Testis (tissue), 2 donors: ENCODE data around the gene ZNF273.

Experiments used
- CTCF ChIP-seq, 3 experiments: fragments of 450-650 bp in 2 of 3; fragments of 200-600 bp in 1 of 3; sonication (generic) in 1 of 3; IDR thresholded peaks; one replicate each; pipeline ENCODE4 v1.5.1; 2016 to 2019; ENCODE audit warnings: antibody characterized with exemption in 3 of 3, mild to moderate bottlenecking in 2 of 3, moderate library complexity in 1 of 3
- POLR2A ChIP-seq: fragments of 450-650 bp; IDR thresholded peaks from one replicate; pipeline ENCODE4 v1.6.1; 2017; ENCODE audit warnings: antibody characterized with exemption, mild to moderate bottlenecking, moderate library complexity

- no peak for TF ChIP-seq POLR2A
- no peak for TF ChIP-seq CTCF (IDR thresholded peaks at IDR 0.05)
Measured at GRCh38 chr7:64878684-64879083, 24.4 kb upstream of the ZNF273 start.
